Fibroblast of the aortic adventitia (primary cell): ENCODE measurements around the gene SLC25A52. TPM values are rescaled to one million over a fixed set of nuclear protein-coding genes. Genes with fewer than 3 reads are reported as not detected.
"Not testable (repeated sequence)": the region's sequence is repeated elsewhere in the genome, so short reads cannot be mapped to it uniquely, and the experiment has no call there.

Experiments
- DNase-seq: peaks from one replicate; pipeline ENCODE4 v3.0.0-alpha.2; 2010; ENCODE audit warnings: low read depth
- H3K4me3 ChIP-seq: 2 replicates; pipeline ENCODE4 v1.5.1; 2011; ENCODE audit warnings: low read depth, mild to moderate bottlenecking, control low read depth, low read length, moderate library complexity
- CTCF ChIP-seq: IDR thresholded peaks from 2 replicates; pipeline ENCODE4 v1.5.1; 2011; ENCODE audit warnings: mild to moderate bottlenecking, low read length, control low read depth, inconsistent platforms; ENCODE audit not compliant: insufficient read depth
- total RNA-seq: library from RNA; depleted of rRNA; stranded (reverse); fragments of >200 nt; gene quantifications from 2 replicates; pipeline ENCODE4 v1.2.3, GENCODE V29; 2012; ENCODE audit warnings: low replicate concordance

Gene SLC25A52
- not detected in 2 replicates for total RNA-seq

DNA sequence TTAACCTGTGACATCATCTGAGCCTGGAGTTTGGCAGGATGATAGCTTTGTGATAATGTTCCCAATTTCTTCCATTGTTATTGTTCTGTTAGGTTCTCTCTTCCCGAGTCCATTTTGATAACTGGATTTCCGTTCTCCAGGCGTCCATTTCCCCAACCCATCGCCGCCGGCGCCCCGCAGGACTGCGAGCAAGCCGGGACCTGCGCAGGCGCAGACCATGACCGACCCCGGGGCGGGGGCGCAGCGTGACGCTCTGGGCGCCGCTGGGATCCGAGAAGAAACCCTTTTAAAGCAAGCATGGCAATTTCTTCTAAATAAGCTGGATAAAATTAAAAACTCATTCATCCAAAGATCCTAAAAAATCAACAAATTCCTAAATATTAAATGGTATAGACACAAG is at the start of gene SLC25A52:
TSS of gene SLC25A52 (minus strand) at position 186 of the 400 bp plus-strand sequence. CDS start 219 bp downstream, outside the sequence.
- TF ChIP-seq CTCF: no peak
- no peak for DNase-seq

GRCh38 chr18:31809049-31809448 is 48.4 kb upstream of the SLC25A52 start:
- not testable (repeated sequence) for H3K4me3 ChIP-seq

More for the DNA sequence above, at the start of gene SLC25A52:
- no peak within 1 kb of the TSS for H3K4me3 ChIP-seq

DNA sequence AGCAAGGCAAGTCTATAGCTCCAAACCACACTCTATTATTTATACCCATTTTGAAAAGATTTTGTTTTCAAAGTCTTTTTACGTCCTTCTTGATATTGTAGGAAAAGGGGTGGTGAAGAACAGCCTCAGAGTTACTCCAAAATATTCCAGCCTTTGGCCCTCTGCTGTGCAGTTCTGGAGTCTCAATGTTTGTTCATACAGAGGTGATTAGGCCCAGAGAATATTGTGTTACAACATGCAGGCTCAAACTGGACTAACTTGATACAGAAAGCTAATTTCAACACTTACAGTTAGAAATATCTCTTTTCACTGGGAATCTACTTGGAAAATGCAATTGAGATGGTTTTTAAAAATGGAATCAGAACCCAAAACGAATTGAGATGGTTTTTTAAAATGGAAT is 40.4 kb upstream of the SLC25A52 start:
- no peak for TF ChIP-seq CTCF
- no peak for DNase-seq
- no peak overlapping the region for H3K4me3 ChIP-seq

More at GRCh38 chr18:31809049-31809448, 48.4 kb upstream of the SLC25A52 start:
- not testable (repeated sequence) for DNase-seq

- H3K4me3 ChIP-seq: not testable (repeated sequence)
These were observed 38.6 kb upstream of the SLC25A52 start for GRCh38 chr18:31799257-31799656.

GRCh38 chr18:31798399-31798798 is 37.7 kb upstream of the SLC25A52 start:
- no peak for DNase-seq
- no peak overlapping the region for H3K4me3 ChIP-seq
- TF ChIP-seq CTCF: no peak

More at GRCh38 chr18:31799257-31799656, 38.6 kb upstream of the SLC25A52 start:
- not testable (repeated sequence) for DNase-seq

- no peak for DNase-seq
- no peak for TF ChIP-seq CTCF
- no peak overlapping the region for H3K4me3 ChIP-seq
These were observed 35.1 kb upstream of the SLC25A52 start for GRCh38 chr18:31795747-31796146.

DNA sequence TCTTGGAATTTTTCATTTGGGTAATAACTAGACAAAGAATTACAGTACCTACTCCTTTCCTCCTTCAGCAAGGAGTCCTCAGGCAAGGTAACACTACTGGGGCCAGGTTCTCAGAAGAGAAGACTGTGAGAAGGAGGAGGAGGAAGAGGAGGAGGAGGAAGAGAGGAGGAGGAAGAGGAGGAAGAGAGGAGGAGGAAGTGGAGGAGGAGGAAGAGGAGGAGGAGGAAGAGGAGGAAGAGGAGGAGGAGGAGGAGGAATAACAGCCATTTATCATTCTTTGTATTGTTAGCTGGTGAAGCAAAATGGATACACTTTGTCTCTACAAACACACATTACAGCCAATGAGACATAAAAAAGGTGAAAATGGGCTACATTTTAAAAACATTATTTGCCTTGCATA is 32.9 kb upstream of the SLC25A52 start:
- no peak for DNase-seq
- no peak for TF ChIP-seq CTCF
- no peak overlapping the region for H3K4me3 ChIP-seq

DNA sequence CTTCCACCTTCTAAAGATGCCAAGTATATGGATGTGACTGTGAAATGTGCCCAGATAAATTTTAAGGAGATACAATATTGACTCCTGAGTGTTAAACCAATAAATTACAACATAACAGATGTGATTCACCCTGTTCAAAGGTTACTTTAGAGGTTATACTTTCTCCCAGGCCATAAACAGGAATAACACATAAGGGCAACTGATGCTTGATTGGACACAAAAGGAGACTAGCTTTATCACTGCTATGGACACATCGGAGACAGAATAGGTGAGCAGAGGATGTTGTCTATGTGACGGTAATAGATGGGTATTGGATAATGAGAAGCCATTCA is 31.9 kb upstream of the SLC25A52 start:
- TF ChIP-seq CTCF: no peak
- H3K4me3 ChIP-seq: no peak overlapping the region
- no peak for DNase-seq
